Endothelial cell of umbilical vein (primary cell): ENCODE data around the gene CD40.

Experiments
- CTCF ChIP-seq, 2 donors: IDR thresholded peaks; 1 replicate in 1 of 2; 2 replicates in 1 of 2; pipeline ENCODE4 v1.5.1; 2011; ENCODE audit warnings: low read length in 2 of 2, mild to moderate bottlenecking in 2 of 2, moderate library complexity in 2 of 2, control low read depth in 1 of 2, inconsistent platforms in 1 of 2, low read depth in 1 of 2; ENCODE audit not compliant: insufficient read depth in 1 of 2; ENCODE audit errors: extremely low read depth in 1 of 2
- EZH2 ChIP-seq: IDR thresholded peaks from 2 replicates; pipeline ENCODE4 v1.6.1; 2012; ENCODE audit warnings: borderline replicate concordance, low read depth, mild to moderate bottlenecking, moderate library complexity, low read length, inconsistent platforms; ENCODE audit not compliant: severe bottlenecking
- FOS ChIP-seq: IDR thresholded peaks from 2 replicates; pipeline ENCODE4 v1.6.1; 2011; ENCODE audit warnings: mild to moderate bottlenecking, low read length, moderate library complexity, borderline replicate concordance; ENCODE audit not compliant: insufficient read depth
- GATA2 ChIP-seq: IDR thresholded peaks from 2 replicates; pipeline ENCODE4 v1.7.0; 2011; ENCODE audit warnings: low read depth, mild to moderate bottlenecking, moderate library complexity, mixed read lengths, low read length; ENCODE audit not compliant: insufficient read length, insufficient read depth
- JUN ChIP-seq: IDR thresholded peaks from 2 replicates; pipeline ENCODE4 v1.6.1; 2011; ENCODE audit warnings: borderline replicate concordance, low read depth; ENCODE audit not compliant: insufficient read length, insufficient read depth
- MAX ChIP-seq: IDR thresholded peaks from 2 replicates; pipeline ENCODE4 v1.6.1; 2011; ENCODE audit not compliant: insufficient read depth, insufficient read length
- MYC ChIP-seq: IDR thresholded peaks from one replicate; pipeline ENCODE4 v1.6.1; 2011; ENCODE audit warnings: mild to moderate bottlenecking, low read depth, low read length
- POLR2A ChIP-seq: IDR thresholded peaks from 2 replicates; pipeline ENCODE4 v1.6.1; 2012; ENCODE audit warnings: low read depth, mild to moderate bottlenecking, control low read depth, low read length
- POLR2AphosphoS5 ChIP-seq: IDR thresholded peaks from 2 replicates; pipeline ENCODE4 v1.6.1; 2012; ENCODE audit warnings: low read depth, mild to moderate bottlenecking, control low read depth, low read length, moderate library complexity; ENCODE audit not compliant: insufficient read depth

- TF ChIP-seq POLR2A, result no peak
- TF ChIP-seq MAX, result no peak
- TF ChIP-seq EZH2, result no peak
- TF ChIP-seq CTCF (IDR thresholded peaks at IDR 0.05; ENCODE audit: extremely low read depth in 1 of 2, insufficient read depth in 1 of 2, low read depth in 1 of 2, low read length in 2 of 2), result no peak
- no peak for TF ChIP-seq MYC
- TF ChIP-seq POLR2AphosphoS5, result no peak
- TF ChIP-seq JUN, result no peak
- TF ChIP-seq GATA2, result no peak
- TF ChIP-seq FOS, result no peak
Measured at GRCh38 chr20:46172455-46172854, 54.3 kb downstream of the CD40 start.
